B cell (primary cell): ENCODE data around the gene NEGR1. TPM values are rescaled to one million over a fixed set of nuclear protein-coding genes. Genes with fewer than 3 reads are reported as not detected.

Experiments
- ATAC-seq: fragments of 200-7000 bp; cut with Tn5 transposase; one replicate; pipeline ENCODE4 v1.10.0; 2021; ENCODE audit warnings: low read depth, mild to moderate bottlenecking, moderate number of reproducible peaks, moderate library complexity
- CTCF ChIA-PET: fragments of 350-600 bp; sonication (Branson Sonifier 250); formaldehyde crosslinking; loops from one replicate; lab custom pipeline; 2021; ENCODE audit warnings: antibody characterized with exemption, inconsistent platforms; lab: Charles Lee
- POLR2A ChIA-PET: fragments of 350-600 bp; sonication (Branson Sonifier 250); formaldehyde crosslinking; loops from one replicate; lab custom pipeline; 2021; ENCODE audit warnings: antibody characterized with exemption; lab: Charles Lee
- DNase-seq: peaks from one replicate; pipeline ENCODE4 v3.0.0; 2013
- H2AFZ ChIP-seq: 2 replicates; pipeline ENCODE4 v1.6.1; 2012; ENCODE audit warnings: mild to moderate bottlenecking, low read depth, low read length; ENCODE audit not compliant: insufficient read depth, poor library complexity, severe bottlenecking
- H3K27ac ChIP-seq, 2 donors: 1 replicate in 1 of 2; 2 replicates in 1 of 2; pipeline ENCODE4 v1.5.1; 2012 to 2013; ENCODE audit warnings: low read length in 2 of 2, mild to moderate bottlenecking in 2 of 2, moderate library complexity in 1 of 2
- H3K27me3 ChIP-seq, 4 experiments: fragments of 200-600 bp in 1 of 4; sonication (generic) in 1 of 4; replicated peaks in 1 of 4; 1 replicate in 2 of 4; 2 replicates in 2 of 4; pipeline versions ENCODE4 v1.6.1 to v1.7.0; 2013 to 2016; ENCODE audit warnings: low read length in 3 of 4, mild to moderate bottlenecking in 2 of 4, mixed read lengths in 1 of 4, moderate library complexity in 1 of 4; ENCODE audit not compliant: insufficient read depth in 4 of 4, control insufficient read depth in 3 of 4; ENCODE audit errors: control extremely low read depth in 1 of 4
- H3K36me3 ChIP-seq, 2 experiments: replicated peaks in 1 of 2; 1 replicate in 1 of 2; 2 replicates in 1 of 2; pipeline versions ENCODE4 v1.6.1 to v1.7.1; 2013; ENCODE audit warnings: low read length in 1 of 2; ENCODE audit not compliant: insufficient read depth in 2 of 2, control insufficient read depth in 1 of 2; ENCODE audit errors: control extremely low read depth in 1 of 2, extremely low read depth in 1 of 2
- H3K4me1 ChIP-seq, 2 donors: fragments of 200-600 bp in 1 of 2; sonication (generic) in 1 of 2; 1 replicate in 1 of 2; 2 replicates in 1 of 2; pipeline versions ENCODE4 v1.5.1 to v1.6.1; 2013 to 2017; ENCODE audit warnings: low read length in 2 of 2; ENCODE audit not compliant: control insufficient read depth in 2 of 2, insufficient read depth in 2 of 2
- H3K4me2 ChIP-seq: replicated peaks from 2 replicates; pipeline ENCODE3; 2012; ENCODE audit warnings: mild to moderate bottlenecking, low read depth, low read length; ENCODE audit not compliant: poor library complexity, severe bottlenecking
- H3K4me3 ChIP-seq, 5 experiments: fragments of 200-600 bp in 1 of 5; sonication (generic) in 1 of 5; 1 replicate in 3 of 5; 2 replicates in 2 of 5; pipeline versions ENCODE4 v1.5.1 to v1.7.0; 2011 to 2016; ENCODE audit warnings: low read length in 4 of 5, mild to moderate bottlenecking in 4 of 5, low read depth in 2 of 5, control low read depth in 1 of 5, moderate library complexity in 1 of 5; ENCODE audit not compliant: insufficient read depth in 1 of 5; ENCODE audit errors: control extremely low read depth in 1 of 5, extremely low read depth in 1 of 5
- H3K79me2 ChIP-seq: fragments of 200-600 bp; sonication (generic); one replicate; pipeline ENCODE4 v1.6.0; 2016; ENCODE audit warnings: low read length; ENCODE audit not compliant: control insufficient read depth, insufficient read depth
- H3K9ac ChIP-seq: fragments of 200-600 bp; sonication (generic); 2 replicates; pipeline ENCODE4 v1.6.1; 2017; ENCODE audit warnings: mild to moderate bottlenecking, low read length, moderate library complexity
- H3K9me3 ChIP-seq, 3 donors: one replicate each; pipeline versions ENCODE4 v1.6.1 to v1.7.1; 2013; ENCODE audit warnings: low read length in 2 of 3; ENCODE audit not compliant: control insufficient read depth in 2 of 3, insufficient read depth in 1 of 3; ENCODE audit errors: control extremely low read depth in 1 of 3
- H4K20me1 ChIP-seq: 2 replicates; pipeline ENCODE4 v1.6.0; 2012; ENCODE audit warnings: mild to moderate bottlenecking, low read length; ENCODE audit not compliant: insufficient read depth, control insufficient read depth, poor library complexity, severe bottlenecking
- H3K27ac Mint-ChIP-seq: one replicate; pipeline ENCODE4 v1.8.0; 2021; ENCODE audit warnings: mixed read lengths
- H3K27me3 Mint-ChIP-seq: one replicate; pipeline ENCODE4 v1.8.0; 2021; ENCODE audit warnings: mixed read lengths
- H3K4me1 Mint-ChIP-seq: one replicate; pipeline ENCODE4 v1.8.0; 2021; ENCODE audit warnings: mixed read lengths
- H3K4me3 Mint-ChIP-seq: one replicate; pipeline ENCODE4 v1.8.0; 2021; ENCODE audit warnings: mixed read lengths
- H3K9me3 Mint-ChIP-seq: one replicate; pipeline ENCODE4 v1.8.0; 2022; ENCODE audit warnings: mixed read lengths; ENCODE audit not compliant: insufficient read depth
- CTCF ChIP-seq: fragments of 200-600 bp; IDR thresholded peaks from one replicate; pipeline ENCODE4 v1.8.0; 2022; ENCODE audit warnings: antibody characterized with exemption, mild to moderate bottlenecking
- EZH2 ChIP-seq: IDR thresholded peaks from 2 replicates; pipeline ENCODE4 v1.6.1; 2012; ENCODE audit warnings: borderline replicate concordance, low read depth, mild to moderate bottlenecking, moderate library complexity, low read length; ENCODE audit not compliant: insufficient read depth, poor library complexity, severe bottlenecking
- WGBS: methylation state at CpG from one replicate; pipeline ENCODE4 v1.1.5; 2013; ENCODE audit warnings: missing lambda C conversion rate; ENCODE audit not compliant: insufficient coverage; 5-methylcytosine and 5-hydroxymethylcytosine counted together
- intact Hi-C: fragments of 100-400 bp; cut with micrococcal nuclease; formaldehyde crosslinking; loops from one replicate; pipeline ENCODE4 v1.10.0; 2022
- polyA plus RNA-seq: library from polyadenylated mRNA; depleted of rRNA; stranded (reverse); fragments of >200 nt; gene quantifications from 2 replicates; pipeline ENCODE4 v1.2.3, GENCODE V29; 2012
- total RNA-seq, 2 donors: library from RNA; stranded (reverse); fragments of 120-200 nt in 1 of 2; gene quantifications; 1 replicate in 1 of 2; 2 replicates in 1 of 2; pipeline versions ENCODE4 v1.2.3 to v1.2.4, GENCODE V29; 2013 to 2022

Gene NEGR1
- total and polyA plus RNA-seq, 2 donors (not counting 1 experiment from before 2014, with no cell fraction given): 0.01 TPM; not detected in 1

GRCh38 chr1:72063364-72064044 is 218.8 kb downstream of the NEGR1 start:
- CTCF ChIA-PET: no interaction called here

GRCh38 chr1:72062584-72062983 is 219.8 kb downstream of the NEGR1 start:
- no peaks in the 10 kb centered on the region for H3K9me3 ChIP-seq
- H3K4me3 Mint-ChIP-seq: no peak overlapping the region
- H3K9ac ChIP-seq: no peak overlapping the region
- ChIA-PET POLR2A (no interaction called here), CTCF (no interaction called here)
- no peaks in the 10 kb centered on the region for H3K27me3 Mint-ChIP-seq
- no peak overlapping the region for H3K27ac Mint-ChIP-seq
- no peak overlapping the region for H3K27ac ChIP-seq
- no peaks in the 10 kb centered on the region for H3K27me3 ChIP-seq
- no peaks in the 10 kb centered on the region for H4K20me1 ChIP-seq
- DNase-seq: no peak
- no peaks in the 10 kb centered on the region for H3K4me1 Mint-ChIP-seq
- no peaks in the 10 kb centered on the region for H3K9me3 Mint-ChIP-seq
- H3K36me3 ChIP-seq: no peaks in the 10 kb centered on the region
- no peak overlapping the region for H3K4me2 ChIP-seq
- TF ChIP-seq CTCF: no peak
- no peaks in the 10 kb centered on the region for H3K79me2 ChIP-seq
- no peak overlapping the region for H2AFZ ChIP-seq
- ATAC-seq: no peak
- H3K4me1 ChIP-seq: no peaks in the 10 kb centered on the region
- H3K4me3 ChIP-seq: no peak overlapping the region
- intact Hi-C loops: no loop called here

More at GRCh38 chr1:72063364-72064044, 218.8 kb downstream of the NEGR1 start:
- H3K9me3 ChIP-seq: no peaks in the 10 kb centered on the region
- no peak overlapping the region for H3K9ac ChIP-seq
- no peak overlapping the region for H3K4me2 ChIP-seq
- H3K27me3 ChIP-seq: no peaks in the 10 kb centered on the region
- Mint-ChIP-seq H3K27me3 (no peaks in the 10 kb centered on the region), H3K4me1 (no peaks in the 10 kb centered on the region), H3K4me3 (no peak overlapping the region), H3K27ac (no peak overlapping the region), H3K9me3 (no peaks in the 10 kb centered on the region)
- H3K4me3 ChIP-seq: no peak overlapping the region
- intact Hi-C loops: no loop called here
- no peak overlapping the region for H2AFZ ChIP-seq
- no CpG with 5 or more reads among the region's 7 CpGs for WGBS
- DNase-seq (no peak), ATAC-seq (no peak)
- H3K4me1 ChIP-seq: no peaks in the 10 kb centered on the region
- no peaks in the 10 kb centered on the region for H3K36me3 ChIP-seq
- H3K27ac ChIP-seq: no peak overlapping the region
- no peaks in the 10 kb centered on the region for H3K79me2 ChIP-seq
- POLR2A ChIA-PET: no interaction called here
- no peak for TF ChIP-seq EZH2
- TF ChIP-seq CTCF: no peak
- H4K20me1 ChIP-seq: no peaks in the 10 kb centered on the region
